ENCODE results near the gene CECR2.

The CECR2 gene

DNA sequence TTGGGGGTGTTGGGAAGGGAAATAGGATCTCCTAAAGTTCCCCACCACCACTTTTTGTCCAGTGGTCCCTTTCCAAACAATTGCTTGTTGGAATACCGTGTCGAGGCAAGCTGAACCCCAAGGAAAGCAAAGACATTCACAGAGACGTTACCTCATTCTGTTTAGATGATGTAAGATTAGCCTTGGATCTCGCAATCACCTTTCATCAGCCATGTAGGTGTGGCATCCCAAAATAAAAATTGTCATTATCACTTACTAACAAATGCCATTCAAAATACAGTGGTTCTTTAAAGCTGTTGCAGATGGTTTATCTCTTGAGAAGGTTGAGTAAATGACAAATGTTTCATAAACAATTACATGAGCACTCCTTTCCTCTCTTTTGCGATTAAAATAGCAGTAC lies 107.6 kb downstream of the CECR2 start:
- Histone ChIP-seq H3K4me2 (ENCODE audit: low read length) (no peak overlapping the region), H3K79me2 (ENCODE audit: control insufficient read depth, low read length) (peaks cover 15% of the 10 kb centered on the region)

DNA sequence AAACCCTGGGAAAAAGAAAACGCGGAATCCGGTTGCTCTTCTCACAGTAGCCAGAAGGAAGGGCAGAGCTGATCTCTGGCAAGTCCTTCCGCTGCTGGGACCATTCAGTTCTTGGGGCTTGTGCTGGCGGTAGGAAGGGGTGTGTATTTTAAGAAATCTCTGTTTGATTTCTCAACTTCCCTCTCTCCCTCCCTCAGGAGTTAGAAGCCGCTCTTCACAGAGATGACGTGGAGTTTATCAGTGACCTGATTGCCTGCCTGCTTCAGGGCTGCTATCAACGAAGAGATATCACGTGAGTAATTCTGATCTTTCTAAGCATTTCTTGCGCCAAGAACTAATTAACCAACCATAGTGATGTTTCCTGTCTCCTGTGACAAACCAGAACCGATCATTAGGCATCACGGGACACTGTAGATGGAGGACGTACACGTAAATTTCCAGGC lies 108.2 kb downstream of the CECR2 start:
- no peak overlapping the region for H3K27ac ChIP-seq (ENCODE audit: low read depth, low read length)
- no peaks in the 10 kb centered on the region for H3K9me2 ChIP-seq (replicated peaks; ENCODE audit: control insufficient read depth, low read length)
- H4K20me1 ChIP-seq (ENCODE audit: control insufficient read depth, insufficient read depth, low read depth, low read length) = no peaks in the 10 kb centered on the region
- H3K79me2 ChIP-seq (ENCODE audit: control insufficient read depth, low read length) = peaks cover 15% of the 10 kb centered on the region
- no peak overlapping the region for H3K4me3 ChIP-seq (ENCODE audit: low read length)
- no peaks in the 10 kb centered on the region for H3F3A ChIP-seq (ENCODE audit: control insufficient read depth, insufficient read depth)
- peaks cover 21% of the 10 kb centered on the region for H3K4me1 ChIP-seq (ENCODE audit: control insufficient read depth, low read length)
- no peaks in the 10 kb centered on the region for H3K36me3 ChIP-seq (ENCODE audit: control insufficient read depth, low read length)
- H3K4me2 ChIP-seq (ENCODE audit: low read length) = no peak overlapping the region
- no peaks in the 10 kb centered on the region for H3K9me3 ChIP-seq (ENCODE audit: control insufficient read depth, insufficient read depth, low read length)
- TF ChIP-seq, protein P1, sequence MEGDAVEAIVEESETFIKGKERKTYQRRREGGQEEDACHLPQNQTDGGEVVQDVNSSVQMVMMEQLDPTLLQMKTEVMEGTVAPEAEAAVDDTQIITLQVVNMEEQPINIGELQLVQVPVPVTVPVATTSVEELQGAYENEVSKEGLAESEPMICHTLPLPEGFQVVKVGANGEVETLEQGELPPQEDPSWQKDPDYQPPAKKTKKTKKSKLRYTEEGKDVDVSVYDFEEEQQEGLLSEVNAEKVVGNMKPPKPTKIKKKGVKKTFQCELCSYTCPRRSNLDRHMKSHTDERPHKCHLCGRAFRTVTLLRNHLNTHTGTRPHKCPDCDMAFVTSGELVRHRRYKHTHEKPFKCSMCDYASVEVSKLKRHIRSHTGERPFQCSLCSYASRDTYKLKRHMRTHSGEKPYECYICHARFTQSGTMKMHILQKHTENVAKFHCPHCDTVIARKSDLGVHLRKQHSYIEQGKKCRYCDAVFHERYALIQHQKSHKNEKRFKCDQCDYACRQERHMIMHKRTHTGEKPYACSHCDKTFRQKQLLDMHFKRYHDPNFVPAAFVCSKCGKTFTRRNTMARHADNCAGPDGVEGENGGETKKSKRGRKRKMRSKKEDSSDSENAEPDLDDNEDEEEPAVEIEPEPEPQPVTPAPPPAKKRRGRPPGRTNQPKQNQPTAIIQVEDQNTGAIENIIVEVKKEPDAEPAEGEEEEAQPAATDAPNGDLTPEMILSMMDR (IDR thresholded peaks at IDR 0.05; ENCODE audit: low read depth, low read length, poor library complexity, severe bottlenecking) = no peak
- TF ChIP-seq EZH2phosphoT487 (IDR thresholded peaks at IDR 0.05; ENCODE audit: borderline replicate concordance, low read length) = no peak
- no peaks in the 10 kb centered on the region for H3K27me3 ChIP-seq (ENCODE audit: control insufficient read depth, low read length)

More for the DNA sequence above, 107.6 kb downstream of the CECR2 start:
- TF ChIP-seq EZH2phosphoT487 (IDR thresholded peaks at IDR 0.05; ENCODE audit: borderline replicate concordance, low read length) = no peak
- TF ChIP-seq, protein P1 (IDR thresholded peaks at IDR 0.05; ENCODE audit: low read depth, low read length, poor library complexity, severe bottlenecking) = no peak
- Histone ChIP-seq H3K9me2 (replicated peaks; ENCODE audit: control insufficient read depth, low read length) (no peaks in the 10 kb centered on the region), H4K20me1 (ENCODE audit: control insufficient read depth, insufficient read depth, low read depth, low read length) (no peaks in the 10 kb centered on the region), H3K27me3 (ENCODE audit: control insufficient read depth, low read length) (no peaks in the 10 kb centered on the region), H3K9me3 (ENCODE audit: control insufficient read depth, insufficient read depth, low read length) (no peaks in the 10 kb centered on the region), H3K27ac (ENCODE audit: low read depth, low read length) (no peak overlapping the region), H3K36me3 (ENCODE audit: control insufficient read depth, low read length) (no peaks in the 10 kb centered on the region), H3F3A (ENCODE audit: control insufficient read depth, insufficient read depth) (no peaks in the 10 kb centered on the region), H3K4me1 (ENCODE audit: control insufficient read depth, low read length) (peaks cover 21% of the 10 kb centered on the region), H3K4me3 (ENCODE audit: low read length) (no peak overlapping the region)

DNA sequence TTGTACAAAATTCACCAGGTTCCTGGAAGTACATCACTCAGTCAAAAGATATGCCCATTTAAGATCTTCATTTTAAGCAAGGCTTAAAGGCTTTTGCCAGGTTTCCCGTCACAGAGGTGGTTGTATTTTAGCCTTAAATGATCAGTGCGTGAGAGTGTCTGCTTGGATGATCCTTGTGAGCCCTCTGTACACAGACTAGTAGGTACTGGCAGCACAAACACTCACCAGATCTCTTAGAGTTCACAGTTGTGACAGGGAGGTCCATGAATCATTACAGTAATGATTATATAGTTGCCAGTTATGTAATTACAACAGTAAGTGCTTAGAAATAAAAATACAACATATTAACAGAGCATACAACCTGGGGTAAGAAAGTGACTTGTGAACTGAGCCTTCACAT lies 109.9 kb downstream of the CECR2 start:
- no peak overlapping the region for H3K4me3 ChIP-seq (ENCODE audit: low read length)
- no peaks in the 10 kb centered on the region for H3F3A ChIP-seq (ENCODE audit: control insufficient read depth, insufficient read depth)
- peaks cover 15% of the 10 kb centered on the region for H3K79me2 ChIP-seq (ENCODE audit: control insufficient read depth, low read length)
- no peak for TF ChIP-seq EZH2phosphoT487 (IDR thresholded peaks at IDR 0.05; ENCODE audit: borderline replicate concordance, low read length)
- TF ChIP-seq, protein P1 (IDR thresholded peaks at IDR 0.05; ENCODE audit: low read depth, low read length, poor library complexity, severe bottlenecking) = no peak
- H4K20me1 ChIP-seq (ENCODE audit: control insufficient read depth, insufficient read depth, low read depth, low read length) = no peaks in the 10 kb centered on the region
- H3K9me2 ChIP-seq (replicated peaks; ENCODE audit: control insufficient read depth, low read length) = no peaks in the 10 kb centered on the region
- H3K9me3 ChIP-seq (ENCODE audit: control insufficient read depth, insufficient read depth, low read length) = no peaks in the 10 kb centered on the region
- no peaks in the 10 kb centered on the region for H3K36me3 ChIP-seq (ENCODE audit: control insufficient read depth, low read length)
- H3K27ac ChIP-seq (ENCODE audit: low read depth, low read length) = no peak overlapping the region
- H3K4me2 ChIP-seq (ENCODE audit: low read length) = no peak overlapping the region
- no peaks in the 10 kb centered on the region for H3K27me3 ChIP-seq (ENCODE audit: control insufficient read depth, low read length)
- H3K4me1 ChIP-seq (ENCODE audit: control insufficient read depth, low read length) = peaks cover 25% of the 10 kb centered on the region

All from DOHH2 (cell line).